NK-92 (cell line): ENCODE data around the gene LRRC2.
"Not testable (repeated sequence)": the region's sequence is repeated elsewhere in the genome, so short reads cannot be mapped to it uniquely, and the experiment has no call there.

Experiments used
- DNase-seq: peaks from one replicate; lab custom pipeline; 2025; ENCODE audit not compliant: unreplicated experiment; lab: John Stamatoyannopoulos, UW

The LRRC2 gene, protein sequence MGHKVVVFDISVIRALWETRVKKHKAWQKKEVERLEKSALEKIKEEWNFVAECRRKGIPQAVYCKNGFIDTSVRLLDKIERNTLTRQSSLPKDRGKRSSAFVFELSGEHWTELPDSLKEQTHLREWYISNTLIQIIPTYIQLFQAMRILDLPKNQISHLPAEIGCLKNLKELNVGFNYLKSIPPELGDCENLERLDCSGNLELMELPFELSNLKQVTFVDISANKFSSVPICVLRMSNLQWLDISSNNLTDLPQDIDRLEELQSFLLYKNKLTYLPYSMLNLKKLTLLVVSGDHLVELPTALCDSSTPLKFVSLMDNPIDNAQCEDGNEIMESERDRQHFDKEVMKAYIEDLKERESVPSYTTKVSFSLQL

DNA sequence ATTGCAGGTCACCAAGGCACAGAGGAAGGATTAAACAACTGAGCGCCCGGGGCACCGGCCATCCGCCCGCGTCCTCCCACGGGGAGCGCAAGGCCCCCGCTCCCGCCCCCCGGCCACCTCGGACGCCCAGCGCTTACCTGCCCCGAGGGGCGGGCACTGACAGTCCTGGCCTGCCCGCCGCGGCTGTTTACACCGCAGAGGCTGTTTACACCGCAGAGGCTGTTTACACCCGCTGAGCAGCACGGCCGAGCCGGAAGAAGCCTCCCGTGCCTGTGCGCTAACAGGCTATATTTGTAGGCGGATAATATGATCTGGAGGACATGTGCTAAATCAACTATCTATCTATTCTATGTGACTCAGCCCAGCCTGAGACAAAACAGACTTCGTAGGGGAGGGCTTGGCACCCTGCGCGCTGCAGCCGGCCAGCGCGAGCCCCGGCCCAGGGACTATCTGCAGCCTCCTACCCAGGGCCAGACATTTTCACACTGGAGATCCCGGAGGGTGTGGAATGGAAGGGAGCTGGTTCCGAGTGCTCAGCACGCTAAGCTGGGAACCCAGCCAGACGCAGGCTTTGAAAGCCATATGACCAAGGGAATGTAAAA, at the start of gene LRRC2:
LRRC2 (minus strand) TSS at position 263 of the 602 bp plus-strand sequence. CDS start 14,711 bp downstream, outside the sequence.
- no peak for DNase-seq

GRCh38 chr3:46615050-46615775, 49.1 kb upstream of the LRRC2 start:
- DNase-seq, result no peak

- DNase-seq, result no peak
Observed at GRCh38 chr3:46614431-46614830, 48.3 kb upstream of the LRRC2 start.

GRCh38 chr3:46613313-46614005, 47.4 kb upstream of the LRRC2 start:
- no peak for DNase-seq

- no peak for DNase-seq
Observed at GRCh38 chr3:46612324-46612723, 46.2 kb upstream of the LRRC2 start, which contains the start of gene FAM240A. Gene FAM240A, plus strand, starts transcription at chr3:46612525. Its CDS starts 159 bp downstream, at chr3:46612684.

- DNase-seq, result no peak
Observed at GRCh38 chr3:46609944-46610722, 44.0 kb upstream of the LRRC2 start.

GRCh38 chr3:46609212-46609721, 43.2 kb upstream of the LRRC2 start:
- DNase-seq, result no peak

GRCh38 chr3:46607603-46608028, 41.5 kb upstream of the LRRC2 start:
- no peak for DNase-seq

- no peak for DNase-seq
Observed at GRCh38 chr3:46604127-46604526, 38.0 kb upstream of the LRRC2 start.

DNA sequence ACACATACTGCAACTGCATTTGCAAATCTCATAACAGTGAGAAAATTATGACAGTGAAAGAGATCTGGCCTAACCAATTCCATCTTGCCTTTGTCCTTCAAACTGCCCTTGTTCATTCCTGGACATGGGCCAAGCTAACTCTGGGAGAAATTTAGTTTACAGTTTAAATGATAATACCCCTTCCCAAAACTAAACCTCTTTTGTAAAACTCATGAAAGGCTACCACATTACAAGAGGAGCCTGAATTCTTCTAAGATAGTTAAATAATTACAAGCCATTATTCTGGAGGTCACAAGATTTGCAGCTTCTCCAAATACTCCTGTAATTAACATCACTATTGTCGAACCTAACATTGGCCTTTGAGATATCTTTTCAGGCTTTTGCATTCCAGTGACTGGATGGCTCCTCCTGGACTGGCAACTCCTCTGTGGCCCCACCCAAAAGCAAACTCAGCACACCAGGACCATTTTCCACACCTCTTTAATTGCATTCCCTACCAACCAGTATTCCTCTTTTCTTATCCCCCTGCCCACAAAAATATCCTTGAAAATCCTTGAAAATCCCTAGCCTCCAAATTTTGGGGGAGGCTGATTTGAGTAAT, 37.4 kb upstream of the LRRC2 start:
- DNase-seq, result no peak

DNA sequence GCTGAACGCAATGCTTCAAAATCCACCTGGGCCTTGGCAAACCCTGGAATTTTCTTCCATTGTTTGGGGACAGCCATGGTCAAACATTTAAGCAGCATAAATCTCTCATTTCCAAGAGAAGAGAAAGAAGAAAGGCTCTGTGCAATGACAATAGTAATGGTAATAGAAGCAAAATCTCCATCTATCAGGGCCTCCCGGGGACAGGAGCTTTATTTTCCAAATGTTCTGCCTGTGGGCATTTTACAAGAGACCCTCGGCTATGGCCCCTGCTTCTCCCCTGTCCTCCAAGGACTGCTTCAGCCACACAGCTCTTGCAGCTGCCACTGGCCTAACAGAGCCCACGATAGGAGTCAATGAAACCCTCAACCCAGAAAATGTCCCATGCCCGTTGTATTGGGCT, 33.5 kb upstream of the LRRC2 start:
- DNase-seq, result no peak

GRCh38 chr3:46595819-46596314, 29.8 kb upstream of the LRRC2 start:
- DNase-seq, result no peak

- no peak for DNase-seq
Observed at GRCh38 chr3:46594723-46595122, 28.6 kb upstream of the LRRC2 start.

GRCh38 chr3:46593979-46594378, 27.9 kb upstream of the LRRC2 start:
- DNase-seq, result no peak

DNA sequence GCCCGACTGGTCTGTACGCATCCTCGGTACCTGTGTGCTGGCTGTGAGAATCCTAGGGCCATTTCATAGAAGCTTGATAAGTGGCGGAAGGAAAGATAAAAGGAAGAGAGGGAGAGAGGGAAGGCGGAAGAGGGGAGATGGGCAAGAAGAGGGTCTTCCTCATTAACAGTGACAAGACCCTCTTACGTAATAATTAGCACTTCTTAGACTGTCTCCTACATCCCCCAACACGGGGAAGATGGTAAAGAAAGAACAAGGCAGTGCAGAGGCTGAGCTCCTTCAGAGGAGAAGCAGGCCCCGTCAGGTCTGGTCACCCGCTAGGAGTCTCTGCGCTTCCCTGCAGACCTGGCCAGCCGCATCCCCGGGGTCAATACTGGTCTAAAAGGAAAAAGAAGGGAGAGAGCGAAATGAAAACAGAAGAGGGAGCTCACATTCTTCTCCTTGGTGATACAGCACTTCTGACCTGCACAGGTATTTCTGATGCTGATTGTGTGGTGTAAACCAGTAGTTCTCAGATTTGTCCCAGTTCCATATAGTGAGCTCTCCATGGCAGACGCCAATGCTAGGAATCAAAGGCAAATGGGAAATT, 27.3 kb upstream of the LRRC2 start:
- no peak for DNase-seq

GRCh38 chr3:46587268-46587667, 21.2 kb upstream of the LRRC2 start:
- not testable (repeated sequence) for DNase-seq

GRCh38 chr3:46586738-46587246, 20.7 kb upstream of the LRRC2 start:
- no peak for DNase-seq

DNA sequence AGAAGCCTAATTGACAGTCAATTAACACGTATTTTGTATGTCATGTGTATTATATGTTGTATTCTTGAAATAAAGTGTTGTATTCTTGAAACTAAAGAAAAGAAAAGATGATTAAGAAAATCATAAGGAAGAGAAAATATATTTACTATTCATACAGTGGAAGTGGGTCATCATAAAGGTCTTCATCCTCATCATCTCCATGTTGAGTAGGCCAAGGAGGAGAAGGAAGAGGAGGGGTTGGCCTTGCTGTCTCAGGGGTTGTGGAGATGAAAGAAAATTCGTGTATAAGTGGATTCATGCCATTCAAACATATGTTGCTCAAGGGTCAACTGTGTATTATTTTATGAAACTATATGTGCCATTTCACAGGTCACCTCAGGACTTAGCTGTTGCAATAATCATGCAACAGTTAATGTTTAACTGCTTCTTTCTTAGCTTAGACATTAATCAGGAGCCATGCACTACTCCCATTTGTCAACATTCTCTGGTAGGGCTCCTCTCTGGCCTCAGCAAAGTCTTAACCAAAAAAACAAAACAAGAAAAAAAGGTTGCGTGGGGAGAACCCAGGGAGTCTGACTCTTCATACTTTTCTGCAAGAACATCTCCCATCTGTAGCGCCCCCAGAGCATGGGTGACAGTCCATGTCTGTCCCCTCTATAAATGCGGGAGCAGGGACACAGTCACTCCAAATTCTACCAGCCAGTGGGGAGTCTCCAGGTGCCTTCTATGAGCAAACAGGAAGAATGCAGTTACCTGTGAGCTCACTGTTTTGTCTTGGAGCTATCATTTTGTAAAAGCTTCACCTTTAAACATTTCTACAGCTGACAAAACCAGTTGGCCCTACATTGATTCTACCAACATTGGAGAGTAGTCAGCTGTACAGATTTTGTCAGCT, 19.9 kb upstream of the LRRC2 start:
- DNase-seq, result no peak
